Effector memory CD4-positive, alpha-beta T cell (primary cell): ENCODE results near the gene CYP4F12.
"Not testable (repeated sequence)": the region's sequence is repeated elsewhere in the genome, so short reads cannot be mapped to it uniquely, and the experiment has no call there.

Experiments
- DNase-seq, 3 donors: peaks; one replicate each; pipeline ENCODE4 v3.0.0-alpha.2; 2020
- H3K27ac ChIP-seq: 2 replicates; pipeline ENCODE4 v1.7.0; 2013; ENCODE audit warnings: mild to moderate bottlenecking, low read length, moderate library complexity; ENCODE audit not compliant: insufficient read depth, poor library complexity, severe bottlenecking
- H3K27me3 ChIP-seq: replicated peaks from 2 replicates; pipeline ENCODE4 v1.7.0; 2013; ENCODE audit warnings: mild to moderate bottlenecking, low read length; ENCODE audit not compliant: insufficient read depth, control insufficient read depth, poor library complexity, severe bottlenecking
- H3K36me3 ChIP-seq: 2 replicates; pipeline ENCODE4 v1.7.0; 2013; ENCODE audit warnings: mild to moderate bottlenecking, low read length, moderate library complexity; ENCODE audit not compliant: control insufficient read depth, insufficient read depth
- H3K4me1 ChIP-seq: 2 replicates; pipeline ENCODE4 v1.7.0; 2013; ENCODE audit warnings: low read length, mild to moderate bottlenecking; ENCODE audit not compliant: control insufficient read depth, insufficient read depth, poor library complexity, severe bottlenecking
- H3K4me3 ChIP-seq: 2 replicates; pipeline ENCODE4 v1.7.0; 2013; ENCODE audit warnings: low read length, low read depth, mild to moderate bottlenecking; ENCODE audit not compliant: insufficient read depth, poor library complexity, severe bottlenecking
- H3K9me3 ChIP-seq: 2 replicates; pipeline ENCODE4 v1.7.0; 2013; ENCODE audit warnings: mild to moderate bottlenecking, low read length, moderate library complexity; ENCODE audit not compliant: control insufficient read depth

Gene CYP4F12

DNA sequence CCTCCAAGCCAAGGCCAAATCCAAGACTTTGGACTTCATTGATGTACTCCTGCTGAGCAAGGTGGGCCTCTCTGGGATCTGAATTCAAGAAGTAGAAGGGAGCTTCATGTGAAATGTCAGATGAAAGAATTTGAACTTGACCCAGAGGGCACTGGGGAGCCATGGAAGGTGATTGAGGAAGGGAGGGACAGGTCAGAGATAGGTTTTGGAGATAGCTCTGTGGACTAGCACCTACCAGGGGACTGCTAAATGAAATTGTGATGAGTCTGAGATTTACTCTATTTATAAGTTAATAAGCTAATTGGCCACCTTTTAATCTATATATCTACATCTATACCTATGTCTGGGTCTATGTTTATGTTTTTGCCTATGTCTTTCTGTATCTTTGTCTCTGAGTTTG lies 22.8 kb upstream of the CYP4F12 start:
- not testable (repeated sequence) for H3K4me3 ChIP-seq, H3K9me3 ChIP-seq, H3K36me3 ChIP-seq, H3K4me1 ChIP-seq, DNase-seq, H3K27ac ChIP-seq, H3K27me3 ChIP-seq

DNA sequence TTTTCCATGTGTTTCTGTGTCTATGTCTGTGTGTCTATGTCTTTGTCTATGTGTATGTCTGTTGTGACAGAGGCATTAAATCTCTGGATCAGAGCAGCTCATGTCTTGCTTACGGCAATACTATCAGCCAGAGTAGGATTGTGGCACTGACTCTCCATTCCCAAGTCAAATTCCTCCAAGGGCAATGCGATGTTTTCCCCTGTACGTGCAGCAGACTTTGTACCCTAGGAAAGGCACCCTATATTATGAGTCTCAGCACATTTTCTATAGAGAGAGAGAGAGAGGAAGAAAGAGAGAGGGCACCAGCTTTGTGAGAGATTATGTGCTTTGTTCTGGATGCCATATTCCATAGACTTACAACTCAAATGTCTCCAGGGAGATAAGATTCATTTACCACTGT lies 21.1 kb upstream of the CYP4F12 start:
- no peak for DNase-seq
- Histone ChIP-seq H3K36me3 (no peaks in the 10 kb centered on the region), H3K27me3 (no peaks in the 10 kb centered on the region), H3K4me3 (no peak overlapping the region), H3K27ac (no peak overlapping the region), H3K9me3 (no peaks in the 10 kb centered on the region), H3K4me1 (no peaks in the 10 kb centered on the region)

DNA sequence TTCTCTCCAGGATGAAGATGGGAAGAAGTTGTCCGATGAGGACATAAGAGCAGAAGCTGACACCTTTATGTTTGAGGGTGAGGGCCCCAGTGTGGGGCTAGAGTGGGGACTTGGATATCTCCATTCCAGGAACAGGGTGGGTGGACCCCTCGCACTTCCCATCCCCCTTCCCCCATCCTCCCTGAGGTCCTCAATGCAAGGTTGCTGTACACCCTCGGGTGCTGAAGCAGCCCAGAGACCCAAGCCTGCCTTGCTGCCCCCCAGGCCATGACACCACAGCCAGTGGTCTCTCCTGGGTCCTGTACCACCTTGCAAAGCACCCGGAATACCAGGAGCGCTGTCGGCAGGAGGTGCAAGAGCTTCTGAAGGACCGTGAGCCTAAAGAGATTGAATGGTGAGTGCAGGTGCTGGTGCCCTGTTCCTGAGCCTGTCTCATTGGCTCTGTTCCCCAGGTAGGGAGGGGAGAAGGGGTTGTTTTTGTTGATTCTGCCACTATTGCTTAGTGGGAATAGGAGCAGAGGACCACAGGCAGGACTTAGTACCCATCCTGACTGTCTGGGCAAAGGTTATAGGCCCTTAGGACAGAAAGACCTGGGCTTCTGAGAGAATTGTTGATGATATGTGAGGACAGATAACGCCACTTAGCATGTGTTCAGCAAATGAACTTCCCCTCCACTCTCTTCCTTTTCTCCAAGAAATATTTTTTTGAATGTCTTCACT lies 20.2 kb upstream of the CYP4F12 start:
- Histone ChIP-seq H3K9me3 (no peaks in the 10 kb centered on the region), H3K27ac (no peak overlapping the region), H3K4me3 (no peak overlapping the region), H3K27me3 (no peaks in the 10 kb centered on the region), H3K36me3 (no peaks in the 10 kb centered on the region), H3K4me1 (no peaks in the 10 kb centered on the region)
- DNase-seq, result no peak

DNA sequence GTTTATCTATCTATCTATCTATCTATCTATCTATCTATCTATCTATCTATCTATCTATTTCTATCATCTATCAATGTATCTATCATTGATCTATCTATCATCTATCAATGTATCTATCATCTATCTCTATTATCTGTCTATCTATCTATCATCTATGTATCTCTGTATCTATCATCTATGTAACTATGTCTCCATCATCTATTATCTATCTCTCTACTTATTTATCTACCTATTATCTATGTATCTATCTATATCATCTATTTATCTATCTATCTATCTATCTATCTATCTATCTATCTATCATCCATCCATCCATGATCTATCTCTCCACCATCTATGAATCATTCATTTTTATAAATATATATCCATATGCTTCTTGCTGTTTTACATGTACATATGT lies 16.4 kb upstream of the CYP4F12 start:
- no peak overlapping the region for H3K27ac ChIP-seq
- H3K36me3 ChIP-seq, result no peaks in the 10 kb centered on the region
- H3K4me3 ChIP-seq, result no peak overlapping the region
- H3K9me3 ChIP-seq, result no peaks in the 10 kb centered on the region
- DNase-seq, result no peak
- no peaks in the 10 kb centered on the region for H3K4me1 ChIP-seq
- H3K27me3 ChIP-seq, result no peaks in the 10 kb centered on the region

DNA sequence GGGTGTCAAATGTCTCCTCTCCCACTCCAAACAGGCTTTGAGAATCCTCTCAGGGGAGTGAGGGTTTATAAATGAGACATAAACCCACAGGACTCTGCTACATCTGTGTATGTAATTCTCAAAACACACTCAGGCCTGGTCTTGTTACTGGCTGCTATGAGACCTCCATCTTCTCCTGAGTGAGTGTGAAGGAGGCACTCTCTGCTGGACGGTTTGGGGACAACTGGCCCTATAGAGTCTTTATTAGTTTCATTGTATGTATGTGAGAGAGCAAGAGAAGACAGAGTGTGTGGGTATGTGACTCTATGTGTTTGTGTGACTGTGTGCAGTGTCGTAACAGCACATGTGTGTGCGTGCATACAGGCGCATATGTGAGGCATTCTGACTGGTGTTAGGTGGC lies 9.6 kb upstream of the CYP4F12 start:
- H3K4me1 ChIP-seq, result no peaks in the 10 kb centered on the region
- H3K27ac ChIP-seq, result no peak overlapping the region
- no peaks in the 10 kb centered on the region for H3K36me3 ChIP-seq
- no peak overlapping the region for H3K4me3 ChIP-seq
- no peak for DNase-seq
- H3K9me3 ChIP-seq, result no peaks in the 10 kb centered on the region
- no peaks in the 10 kb centered on the region for H3K27me3 ChIP-seq

DNA sequence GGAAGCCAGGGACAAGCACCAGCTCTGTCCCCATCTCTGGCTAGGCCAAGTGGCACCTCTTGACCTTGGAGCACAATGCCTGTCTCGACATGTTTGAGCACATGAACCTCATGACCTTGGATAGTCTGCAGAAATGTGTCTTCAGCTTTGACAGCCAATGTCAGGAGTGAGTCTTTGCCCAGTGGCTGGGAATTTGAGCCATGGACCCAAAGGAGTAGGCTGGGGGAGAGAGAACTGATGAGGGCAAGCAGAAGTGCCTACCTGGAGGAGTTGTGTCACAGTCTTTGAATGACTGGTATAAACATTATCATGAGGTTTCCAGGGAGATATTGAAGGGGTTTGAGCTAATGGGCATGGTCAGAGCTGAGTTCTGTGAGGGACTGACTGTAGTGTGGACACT lies 6.7 kb upstream of the CYP4F12 start:
- Histone ChIP-seq H3K36me3 (no peaks in the 10 kb centered on the region), H3K4me3 (no peak overlapping the region), H3K27me3 (no peaks in the 10 kb centered on the region), H3K4me1 (no peaks in the 10 kb centered on the region), H3K9me3 (no peaks in the 10 kb centered on the region), H3K27ac (no peak overlapping the region)
- no peak for DNase-seq

DNA sequence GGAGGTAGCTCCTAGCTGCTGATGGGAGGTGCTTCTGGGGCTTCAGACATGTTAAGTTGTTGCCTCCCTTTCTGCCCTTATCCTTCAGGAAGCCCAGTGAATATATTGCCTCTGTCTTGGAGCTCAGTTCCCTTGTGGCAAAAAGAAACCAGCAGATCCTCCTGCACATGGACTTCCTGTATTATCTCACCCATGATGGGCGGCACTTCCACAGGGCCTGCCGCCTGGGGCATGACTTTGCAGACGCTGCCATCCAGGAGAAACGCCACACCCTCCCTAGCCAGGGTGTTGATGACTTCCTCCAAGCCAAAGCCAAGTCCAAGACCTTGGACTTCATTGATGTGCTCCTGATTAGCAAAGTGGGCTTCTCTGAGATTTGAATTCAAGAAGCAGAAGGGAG lies 6.0 kb upstream of the CYP4F12 start:
- no peak for DNase-seq
- Histone ChIP-seq H3K4me3 (no peak overlapping the region), H3K27ac (no peak overlapping the region), H3K9me3 (no peaks in the 10 kb centered on the region), H3K27me3 (no peaks in the 10 kb centered on the region), H3K36me3 (no peaks in the 10 kb centered on the region), H3K4me1 (no peaks in the 10 kb centered on the region)

DNA sequence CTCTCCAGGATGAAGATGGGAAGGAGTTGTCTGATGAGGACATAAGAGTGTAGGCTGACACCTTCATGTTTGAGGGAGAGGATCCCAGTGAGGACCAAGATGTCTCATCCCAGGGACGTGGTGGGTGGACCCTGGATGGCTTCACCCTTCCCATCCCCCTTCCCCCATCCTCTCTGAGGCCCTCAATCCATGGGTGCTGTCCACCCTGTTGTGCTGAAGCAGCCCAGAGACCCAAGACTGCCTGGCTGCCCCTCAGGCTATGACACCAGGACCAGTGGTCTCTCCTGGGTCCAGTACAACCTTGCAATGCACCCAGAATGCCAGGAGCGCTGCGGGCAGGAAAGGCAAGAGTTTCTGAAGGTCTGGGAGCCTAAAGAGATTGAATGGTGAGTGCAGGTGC lies 3.4 kb upstream of the CYP4F12 start:
- H3K27me3 ChIP-seq, result no peaks in the 10 kb centered on the region
- no peaks in the 10 kb centered on the region for H3K36me3 ChIP-seq
- DNase-seq, result no peak
- H3K4me1 ChIP-seq, result peaks cover 13% of the 10 kb centered on the region
- H3K9me3 ChIP-seq, result no peaks in the 10 kb centered on the region
- H3K4me3 ChIP-seq, result no peak overlapping the region
- H3K27ac ChIP-seq, result no peak overlapping the region

DNA sequence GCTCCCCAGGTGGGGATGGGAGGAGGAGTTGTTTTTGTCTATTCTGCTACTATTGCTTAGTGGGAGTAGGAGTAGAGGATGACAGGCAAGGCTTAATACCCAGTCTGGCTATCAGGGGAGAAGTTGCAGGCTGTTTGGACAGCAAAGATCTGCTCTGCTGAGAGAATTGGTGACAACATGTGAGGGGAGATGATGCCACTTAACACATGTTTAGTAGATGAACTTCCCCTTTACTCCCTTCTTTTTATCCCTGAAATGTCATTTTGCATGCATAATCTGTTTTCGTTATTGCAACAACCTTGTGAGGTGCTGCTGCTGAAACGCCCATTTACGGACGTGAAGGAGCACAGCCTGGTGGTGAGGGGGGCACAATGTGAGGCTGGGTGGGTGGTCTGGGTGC lies 3.0 kb upstream of the CYP4F12 start:
- DNase-seq, result no peak
- no peak overlapping the region for H3K4me3 ChIP-seq
- H3K36me3 ChIP-seq, result no peaks in the 10 kb centered on the region
- no peaks in the 10 kb centered on the region for H3K9me3 ChIP-seq
- H3K27me3 ChIP-seq, result no peaks in the 10 kb centered on the region
- peaks cover 13% of the 10 kb centered on the region for H3K4me1 ChIP-seq
- H3K27ac ChIP-seq, result no peak overlapping the region

DNA sequence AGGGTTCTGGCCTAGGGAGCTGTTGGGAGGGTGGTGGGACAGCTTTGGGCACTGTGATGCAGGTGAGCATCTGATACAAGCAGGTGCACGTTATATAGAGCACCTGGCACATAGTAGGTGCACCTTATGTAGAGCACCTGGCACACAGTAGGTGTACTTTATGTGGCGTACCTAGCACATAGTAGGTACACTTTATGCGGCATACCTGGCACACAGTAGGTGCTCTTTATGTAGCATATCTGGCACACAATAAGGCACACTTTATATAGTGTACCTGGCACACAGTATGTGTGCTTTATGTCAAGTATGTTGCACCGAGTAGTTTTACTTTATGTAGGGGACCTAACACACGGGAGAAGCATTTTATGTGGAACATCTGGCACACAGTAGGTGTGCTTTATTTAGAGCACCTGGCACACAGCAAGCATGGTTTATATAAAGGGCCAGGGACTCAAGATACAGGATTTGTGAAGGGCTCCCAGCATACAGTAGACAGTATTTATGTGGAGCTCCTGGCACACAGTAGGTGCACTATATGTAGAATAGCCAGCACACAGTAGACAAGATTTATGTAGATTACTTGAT lies 1.6 kb upstream of the CYP4F12 start:
- no peaks in the 10 kb centered on the region for H3K27me3 ChIP-seq
- peaks cover 13% of the 10 kb centered on the region for H3K4me1 ChIP-seq
- no peaks in the 10 kb centered on the region for H3K36me3 ChIP-seq
- H3K4me3 ChIP-seq, result no peak overlapping the region
- H3K9me3 ChIP-seq, result no peaks in the 10 kb centered on the region
- no peak for DNase-seq
- no peak overlapping the region for H3K27ac ChIP-seq
